Chondrocyte (in vitro differentiated cells): ENCODE results near the gene OR6S1. TPM values are rescaled to one million over a fixed set of nuclear protein-coding genes. Genes with fewer than 3 reads are reported as not detected.

ENCODE experiments used
- DNase-seq: peaks from one replicate; pipeline ENCODE4 v3.0.0; 2021; ENCODE audit warnings: mixed read lengths, low spot score
- H3K27ac Mint-ChIP-seq: one replicate; pipeline ENCODE4 v1.8.0; 2021; ENCODE audit warnings: mild to moderate bottlenecking, moderate library complexity, mixed read lengths; ENCODE audit not compliant: unreplicated experiment
- H3K27me3 Mint-ChIP-seq: 2 replicates; pipeline ENCODE4 v1.8.0; 2021; ENCODE audit warnings: low read depth, mixed read lengths
- H3K36me3 Mint-ChIP-seq: 2 replicates; pipeline ENCODE4 v1.8.0; 2021; ENCODE audit warnings: low read depth, mixed read lengths
- H3K4me1 Mint-ChIP-seq: 2 replicates; pipeline ENCODE4 v1.8.0; 2021; ENCODE audit warnings: low read depth, mild to moderate bottlenecking, mixed read lengths
- H3K4me3 Mint-ChIP-seq: one replicate; pipeline ENCODE4 v1.8.0; 2021; ENCODE audit warnings: mild to moderate bottlenecking, moderate library complexity, mixed read lengths; ENCODE audit not compliant: unreplicated experiment
- H3K9me3 Mint-ChIP-seq: 2 replicates; pipeline ENCODE4 v1.8.0; 2021; ENCODE audit warnings: low read depth, mixed read lengths
- CTCF ChIP-seq: fragments of 200-600 bp; sonication (generic); IDR thresholded peaks from 2 replicates; pipeline ENCODE4 v1.5.0; 2021; ENCODE audit warnings: antibody characterized with exemption, mild to moderate bottlenecking, moderate library complexity
- long read RNA-seq: library from polyadenylated mRNA; stranded (forward); transcript quantifications from one replicate; pipeline ENCODE4 v2.0.0, GENCODE V29; 2021
- total RNA-seq: library from RNA; stranded (reverse); gene quantifications from 3 replicates; pipeline ENCODE4 v1.2.1, GENCODE V29; 2021

The OR6S1 gene, protein sequence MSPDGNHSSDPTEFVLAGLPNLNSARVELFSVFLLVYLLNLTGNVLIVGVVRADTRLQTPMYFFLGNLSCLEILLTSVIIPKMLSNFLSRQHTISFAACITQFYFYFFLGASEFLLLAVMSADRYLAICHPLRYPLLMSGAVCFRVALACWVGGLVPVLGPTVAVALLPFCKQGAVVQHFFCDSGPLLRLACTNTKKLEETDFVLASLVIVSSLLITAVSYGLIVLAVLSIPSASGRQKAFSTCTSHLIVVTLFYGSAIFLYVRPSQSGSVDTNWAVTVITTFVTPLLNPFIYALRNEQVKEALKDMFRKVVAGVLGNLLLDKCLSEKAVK
- total RNA-seq = not detected in 3 replicates
- long read RNA-seq = 0 reads

DNA sequence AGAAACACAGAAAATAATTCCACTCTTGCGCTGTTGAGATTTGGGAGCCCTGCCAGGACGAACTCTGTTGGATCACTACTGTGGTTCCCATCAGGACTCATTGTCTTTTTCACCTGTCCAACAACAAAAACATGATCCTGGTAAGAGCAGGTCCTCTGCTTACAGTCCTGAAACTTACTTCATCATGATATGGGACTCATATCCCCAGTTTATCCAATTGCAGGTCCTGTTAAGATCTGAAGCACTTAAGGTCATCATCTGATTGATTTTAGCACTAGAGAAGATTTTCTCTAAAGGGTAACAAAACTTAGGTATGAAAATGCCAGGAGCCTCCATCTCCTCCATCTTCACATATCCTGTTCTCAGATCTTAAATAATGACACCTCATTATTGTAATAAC is at the start of gene OR6S1:
Gene OR6S1, minus strand, starts transcription at position 101 of the 400 bp plus-strand sequence. Its CDS starts 0 bp downstream, at position 101.
- Mint-ChIP-seq H3K4me3 (no peak within 1 kb of the TSS), H3K27ac (no peak within 1 kb of the TSS), H3K9me3 (no peaks in the 10 kb centered on the region), H3K4me1 (no peaks in the 10 kb centered on the region), H3K36me3 (peaks cover 3% of the 10 kb centered on the region), H3K27me3 (peaks cover 47% of the 10 kb centered on the region)
- DNase-seq = no peak
- TF ChIP-seq CTCF = no peak

- Mint-ChIP-seq H3K27ac (no peak overlapping the region), H3K36me3 (peaks cover 1% of the 10 kb centered on the region), H3K4me1 (peaks cover 20% of the 10 kb centered on the region), H3K4me3 (no peak overlapping the region), H3K9me3 (no peaks in the 10 kb centered on the region), H3K27me3 (no peaks in the 10 kb centered on the region)
- peak; percentile 88 for TF ChIP-seq CTCF
- no peak for DNase-seq
These were observed 49.6 kb upstream of the OR6S1 start for GRCh38 chr14:20690848-20691640.

GRCh38 chr14:20688167-20688839 is 46.8 kb upstream of the OR6S1 start, which contains the start of gene ANG:
Gene ANG, plus strand, starts transcription at chr14:20688764. Its CDS starts 4,801 bp downstream, at chr14:20693565.
- DNase-seq = no peak
- H3K27me3 Mint-ChIP-seq = no peaks in the 10 kb centered on the region
- peaks cover 31% of the 10 kb centered on the region for H3K4me1 Mint-ChIP-seq
- H3K9me3 Mint-ChIP-seq = no peaks in the 10 kb centered on the region
- no peaks in the 10 kb centered on the region for H3K36me3 Mint-ChIP-seq
- no peak within 1 kb of the TSS for H3K4me3 Mint-ChIP-seq
- no peak within 1 kb of the TSS for H3K27ac Mint-ChIP-seq
- TF ChIP-seq CTCF = no peak

DNA sequence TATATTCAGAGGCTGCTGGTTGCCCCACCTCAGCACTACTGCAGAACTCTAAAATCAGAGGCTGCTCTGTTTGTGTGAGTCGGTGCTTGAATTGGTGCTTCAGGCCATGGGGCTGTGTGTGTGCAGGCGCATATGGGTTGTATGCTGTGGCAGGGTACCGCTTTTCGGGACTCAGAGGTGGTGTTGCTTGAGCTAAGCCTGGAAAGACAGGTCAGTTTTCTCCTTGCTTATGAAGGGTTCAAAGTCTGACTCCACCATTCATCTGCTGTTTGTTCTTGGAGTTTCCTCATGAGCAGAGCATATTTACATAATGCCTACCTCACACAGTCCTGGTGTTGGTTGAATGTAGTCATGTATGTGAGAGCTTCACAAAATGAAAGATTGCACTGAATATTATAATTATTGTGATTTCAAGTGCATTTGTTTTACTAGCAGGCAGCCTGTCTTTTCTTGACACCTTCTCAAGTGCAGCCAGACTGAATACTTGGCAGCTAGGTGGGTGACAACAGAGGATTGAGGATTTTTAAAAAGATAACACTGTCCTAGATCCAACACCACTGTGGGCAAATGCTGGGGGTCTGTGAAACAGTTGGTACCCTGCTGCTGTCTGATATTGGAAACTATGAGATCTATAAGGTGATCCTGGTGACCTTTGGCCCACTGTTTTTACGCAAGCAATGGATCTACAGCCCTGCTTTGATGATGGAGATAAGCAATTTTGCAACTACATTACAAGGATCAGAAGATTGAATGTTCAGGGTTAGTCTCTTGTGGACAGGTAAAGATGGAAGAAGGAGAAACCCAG is 46.1 kb upstream of the OR6S1 start:
- Mint-ChIP-seq H3K9me3 (no peaks in the 10 kb centered on the region), H3K4me1 (peaks cover 31% of the 10 kb centered on the region), H3K27ac (no peak overlapping the region), H3K36me3 (no peaks in the 10 kb centered on the region), H3K4me3 (no peak overlapping the region), H3K27me3 (no peaks in the 10 kb centered on the region)
- DNase-seq = no peak
- TF ChIP-seq CTCF = no peak
